Ishikawa (cell line): Measurements from ENCODE around the gene PTCRA.

ENCODE experiments used
- CEBPB ChIP-seq: IDR thresholded peaks from 2 replicates; pipeline ENCODE4 v1.6.1; 2012
- CREB1 ChIP-seq: IDR thresholded peaks from 2 replicates; pipeline ENCODE4 v1.6.1; 2012; ENCODE audit warnings: low read depth
- EGR1 ChIP-seq: IDR thresholded peaks from 2 replicates; pipeline ENCODE4 v1.6.1; 2012
- EP300 ChIP-seq: IDR thresholded peaks from 2 replicates; pipeline ENCODE4 v1.6.1; 2012; ENCODE audit warnings: borderline replicate concordance
- FOXM1 ChIP-seq: IDR thresholded peaks from 2 replicates; pipeline ENCODE4 v1.6.1; 2012; ENCODE audit warnings: low read depth, borderline replicate concordance
- NFIC ChIP-seq: IDR thresholded peaks from 2 replicates; pipeline ENCODE4 v1.6.1; 2012
- RAD21 ChIP-seq: IDR thresholded peaks from 2 replicates; pipeline ENCODE4 v1.6.1; 2012; ENCODE audit warnings: low read depth
- TAF1 ChIP-seq: IDR thresholded peaks from 2 replicates; pipeline ENCODE4 v1.6.1; 2012; ENCODE audit warnings: low read depth, mild to moderate bottlenecking
- TCF12 ChIP-seq: IDR thresholded peaks from 2 replicates; pipeline ENCODE4 v1.6.1; 2012; ENCODE audit warnings: low read depth
- TEAD4 ChIP-seq: IDR thresholded peaks from 2 replicates; pipeline ENCODE4 v1.6.1; 2012
- YY1 ChIP-seq: IDR thresholded peaks from 2 replicates; pipeline ENCODE4 v1.6.1; 2012; ENCODE audit warnings: low read depth
- ZBTB7A ChIP-seq: IDR thresholded peaks from 2 replicates; pipeline ENCODE4 v1.6.1; 2012; ENCODE audit warnings: low read depth
- TF ChIP-seq, protein P1 (sequence below): IDR thresholded peaks from 2 replicates; pipeline ENCODE4 v1.6.1; 2012
- TF ChIP-seq, protein P2 (sequence below): IDR thresholded peaks from 2 replicates; pipeline ENCODE4 v1.6.1; 2012; ENCODE audit warnings: low read depth, mild to moderate bottlenecking
- TF ChIP-seq, protein P3 (sequence below): IDR thresholded peaks from 2 replicates; pipeline ENCODE4 v1.6.1; 2012

PTCRA gene

DNA sequence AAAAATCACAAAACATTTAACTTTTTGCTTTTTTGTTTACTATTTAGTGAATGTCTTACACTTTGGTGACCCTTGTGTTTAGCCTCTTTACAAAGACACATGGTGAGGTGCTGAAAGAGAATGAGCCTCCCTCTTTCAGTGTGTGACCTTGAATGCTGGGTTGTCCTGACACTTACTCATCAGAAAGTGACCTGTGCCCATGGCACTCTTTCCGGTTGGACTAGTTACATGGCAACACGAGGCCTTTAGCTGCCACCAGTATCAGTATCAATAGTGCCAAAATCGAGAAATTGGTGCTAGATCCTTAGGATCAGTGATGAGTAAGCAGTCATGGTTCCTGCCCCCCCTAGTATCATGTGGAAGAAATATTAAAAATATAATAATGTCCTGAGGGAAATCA, 38.2 kb upstream of the PTCRA start:
- TF ChIP-seq, protein P1, sequence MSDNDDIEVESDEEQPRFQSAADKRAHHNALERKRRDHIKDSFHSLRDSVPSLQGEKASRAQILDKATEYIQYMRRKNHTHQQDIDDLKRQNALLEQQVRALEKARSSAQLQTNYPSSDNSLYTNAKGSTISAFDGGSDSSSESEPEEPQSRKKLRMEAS, result no peak

DNA sequence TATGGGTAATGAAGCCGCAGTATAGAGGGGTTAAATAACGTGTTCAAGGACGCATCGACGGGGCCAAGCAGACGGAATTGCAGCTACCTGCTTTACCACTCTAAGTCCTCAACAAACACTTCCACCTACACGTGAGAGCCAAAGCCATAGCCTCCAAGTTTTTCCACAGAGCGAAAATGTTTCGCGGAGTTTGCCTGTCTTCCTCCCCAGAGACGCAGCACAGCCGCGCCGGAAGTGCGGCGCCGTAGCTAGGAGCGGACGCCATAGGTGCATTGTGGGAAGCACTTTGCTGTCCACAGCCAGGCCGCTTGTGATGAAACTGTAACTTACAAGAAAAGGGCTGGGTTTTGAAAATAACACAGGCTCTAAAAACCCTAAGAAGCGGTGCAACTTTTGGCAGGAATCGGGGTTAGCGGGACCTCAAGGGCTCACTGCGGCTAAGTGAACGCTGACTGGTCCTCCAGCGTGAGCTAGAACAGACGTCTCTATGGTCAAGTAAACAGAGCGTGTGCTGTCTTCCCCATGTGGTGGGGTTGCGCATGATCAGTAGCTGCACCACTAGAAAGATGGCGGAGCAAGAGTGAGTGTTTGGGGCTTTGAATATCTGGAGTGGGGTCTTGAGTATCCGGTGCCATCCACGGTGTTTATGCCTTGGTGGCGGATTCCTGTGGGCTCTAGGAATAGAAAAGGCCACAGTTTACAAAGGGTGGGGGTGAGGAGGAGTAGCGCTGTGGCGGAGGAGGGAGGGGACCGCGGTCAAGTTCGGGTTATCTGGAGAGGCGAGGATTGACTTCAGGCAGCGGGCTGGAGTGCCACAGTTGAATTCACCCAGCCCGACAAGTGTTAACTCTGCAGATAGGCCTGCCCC, 36.2 kb upstream of the PTCRA start, which contains the start of gene RPL7L1:
RPL7L1 (plus strand) TSS at position 245 of the 868 bp plus-strand sequence; CDS start at position 540, 295 bp downstream.
- TF ChIP-seq YY1, result peak; percentile 91
- TF ChIP-seq NFIC, result no peak
- TF ChIP-seq FOXM1, result peak; percentile 29; the same call in 1 of the 2 replicates
- TF ChIP-seq EP300, result no peak
- TF ChIP-seq, protein P2, sequence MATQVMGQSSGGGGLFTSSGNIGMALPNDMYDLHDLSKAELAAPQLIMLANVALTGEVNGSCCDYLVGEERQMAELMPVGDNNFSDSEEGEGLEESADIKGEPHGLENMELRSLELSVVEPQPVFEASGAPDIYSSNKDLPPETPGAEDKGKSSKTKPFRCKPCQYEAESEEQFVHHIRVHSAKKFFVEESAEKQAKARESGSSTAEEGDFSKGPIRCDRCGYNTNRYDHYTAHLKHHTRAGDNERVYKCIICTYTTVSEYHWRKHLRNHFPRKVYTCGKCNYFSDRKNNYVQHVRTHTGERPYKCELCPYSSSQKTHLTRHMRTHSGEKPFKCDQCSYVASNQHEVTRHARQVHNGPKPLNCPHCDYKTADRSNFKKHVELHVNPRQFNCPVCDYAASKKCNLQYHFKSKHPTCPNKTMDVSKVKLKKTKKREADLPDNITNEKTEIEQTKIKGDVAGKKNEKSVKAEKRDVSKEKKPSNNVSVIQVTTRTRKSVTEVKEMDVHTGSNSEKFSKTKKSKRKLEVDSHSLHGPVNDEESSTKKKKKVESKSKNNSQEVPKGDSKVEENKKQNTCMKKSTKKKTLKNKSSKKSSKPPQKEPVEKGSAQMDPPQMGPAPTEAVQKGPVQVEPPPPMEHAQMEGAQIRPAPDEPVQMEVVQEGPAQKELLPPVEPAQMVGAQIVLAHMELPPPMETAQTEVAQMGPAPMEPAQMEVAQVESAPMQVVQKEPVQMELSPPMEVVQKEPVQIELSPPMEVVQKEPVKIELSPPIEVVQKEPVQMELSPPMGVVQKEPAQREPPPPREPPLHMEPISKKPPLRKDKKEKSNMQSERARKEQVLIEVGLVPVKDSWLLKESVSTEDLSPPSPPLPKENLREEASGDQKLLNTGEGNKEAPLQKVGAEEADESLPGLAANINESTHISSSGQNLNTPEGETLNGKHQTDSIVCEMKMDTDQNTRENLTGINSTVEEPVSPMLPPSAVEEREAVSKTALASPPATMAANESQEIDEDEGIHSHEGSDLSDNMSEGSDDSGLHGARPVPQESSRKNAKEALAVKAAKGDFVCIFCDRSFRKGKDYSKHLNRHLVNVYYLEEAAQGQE, result 0 out of 2 replicates have a peak, but pooled peaks have one; percentile 9
- TF ChIP-seq EGR1, result peak; percentile 3; the same call in 1 of the 2 replicates
- TF ChIP-seq TAF1, result peak; percentile 95
- TF ChIP-seq TCF12, result peak; percentile 42; the same call in 1 of the 2 replicates
- TF ChIP-seq ZBTB7A, result no peak
- TF ChIP-seq, protein P1, result peak; percentile 91
- TF ChIP-seq CEBPB, result no peak
- TF ChIP-seq TEAD4, result 0 out of 2 replicates have a peak, but pooled peaks have one; percentile 3
- peak; percentile 83 for TF ChIP-seq CREB1
- TF ChIP-seq, protein P3, sequence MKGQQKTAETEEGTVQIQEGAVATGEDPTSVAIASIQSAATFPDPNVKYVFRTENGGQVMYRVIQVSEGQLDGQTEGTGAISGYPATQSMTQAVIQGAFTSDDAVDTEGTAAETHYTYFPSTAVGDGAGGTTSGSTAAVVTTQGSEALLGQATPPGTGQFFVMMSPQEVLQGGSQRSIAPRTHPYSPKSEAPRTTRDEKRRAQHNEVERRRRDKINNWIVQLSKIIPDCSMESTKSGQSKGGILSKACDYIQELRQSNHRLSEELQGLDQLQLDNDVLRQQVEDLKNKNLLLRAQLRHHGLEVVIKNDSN, result peak; percentile 82
- no peak for TF ChIP-seq RAD21

DNA sequence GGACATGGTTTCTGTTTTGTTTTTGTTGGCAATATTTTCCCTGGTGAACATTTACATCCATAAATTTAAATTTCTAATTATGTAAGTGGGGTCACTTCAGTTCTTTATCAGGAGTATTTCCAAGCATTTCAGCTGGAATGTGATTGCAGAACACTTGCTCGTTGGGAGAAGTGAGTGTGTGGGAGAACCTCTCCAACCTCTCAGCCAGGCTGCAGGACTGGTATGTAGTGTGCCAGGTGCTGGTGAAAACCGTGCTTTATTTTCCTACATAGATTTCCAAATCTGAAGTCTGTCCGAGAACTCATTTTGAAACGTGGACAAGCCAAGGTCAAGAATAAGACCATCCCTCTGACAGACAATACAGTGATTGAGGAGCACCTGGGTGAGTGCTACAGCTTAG, 30.2 kb upstream of the PTCRA start:
- TF ChIP-seq, protein P1, result no peak
- TF ChIP-seq FOXM1, result no peak
- no peak for TF ChIP-seq EP300
- TF ChIP-seq, protein P2, result no peak
- no peak for TF ChIP-seq ZBTB7A
- no peak for TF ChIP-seq NFIC
- no peak for TF ChIP-seq EGR1
- no peak for TF ChIP-seq TAF1
- TF ChIP-seq TEAD4, result no peak
- no peak for TF ChIP-seq CREB1
- TF ChIP-seq TCF12, result no peak
- TF ChIP-seq, protein P3, result no peak
- no peak for TF ChIP-seq CEBPB

DNA sequence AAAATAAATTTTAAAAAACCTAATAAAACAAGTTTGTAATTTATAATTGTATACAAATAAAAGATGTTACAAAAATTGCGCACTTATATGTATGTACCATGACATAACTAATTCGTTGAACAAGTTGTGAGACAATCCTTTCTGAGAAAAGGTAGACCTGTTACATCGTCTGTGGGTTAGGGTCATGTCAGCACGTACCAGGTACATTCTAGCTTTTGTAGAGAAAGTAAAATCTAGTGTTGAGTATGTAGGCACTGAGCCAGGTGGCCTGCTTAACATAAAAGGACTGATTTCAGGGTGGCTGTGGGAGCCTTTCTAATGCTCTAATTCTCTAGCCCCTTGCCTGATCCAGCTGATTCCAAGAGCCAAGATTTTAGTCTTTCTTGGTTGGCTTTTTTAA, 26.0 kb upstream of the PTCRA start:
- TF ChIP-seq NFIC, result no peak; the same call in 1 of the 2 replicates
- TF ChIP-seq, protein P3, result no peak
- TF ChIP-seq, protein P1, result no peak
- TF ChIP-seq, protein P2, result no peak
- TF ChIP-seq CEBPB, result no peak
- TF ChIP-seq TEAD4, result no peak
- no peak for TF ChIP-seq ZBTB7A
- no peak for TF ChIP-seq RAD21
- TF ChIP-seq CREB1, result no peak
- no peak for TF ChIP-seq EP300
